Stimulated activated CD4-positive, alpha-beta T cell treated with anti-CD3 and anti-CD28 coated beads, Interleukin-4, amount 100 ng/mL, for 4 hours (primary cell): ENCODE results near the gene MKRN2OS.

Source experiments
- DNase-seq, 2 experiments: peaks; one replicate each; pipeline ENCODE4 v3.0.0-alpha.2; 2020

MKRN2OS gene

GRCh38 chr3:12512534-12513118, 32.7 kb downstream of the MKRN2OS start:
- no peak for DNase-seq

- no peak for DNase-seq
Measured at GRCh38 chr3:12509466-12509865, 35.8 kb downstream of the MKRN2OS start.

DNA sequence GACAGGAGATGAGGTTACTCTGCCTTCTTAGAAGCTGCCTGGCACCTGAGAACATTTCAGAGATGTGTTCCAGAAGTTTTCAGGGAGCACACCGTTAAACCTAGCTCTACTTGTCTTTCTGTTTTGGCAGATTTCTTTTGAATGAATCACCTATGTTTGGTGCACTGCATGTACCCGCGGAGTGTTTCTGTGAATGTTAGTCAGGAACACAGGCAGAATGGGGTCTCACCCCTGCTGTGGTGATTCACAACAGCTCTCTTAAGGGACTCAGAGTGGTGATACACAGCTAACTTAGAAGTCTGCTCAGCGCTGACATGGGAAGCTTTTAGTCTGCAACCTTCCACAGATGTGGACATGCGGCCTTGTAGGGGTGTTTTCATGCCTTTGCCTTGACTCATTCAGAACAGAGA, 37.0 kb downstream of the MKRN2OS start:
- no peak for DNase-seq

- DNase-seq, result no peak
Measured at GRCh38 chr3:12507591-12508281, 37.6 kb downstream of the MKRN2OS start.

GRCh38 chr3:12506201-12506709, 39.0 kb downstream of the MKRN2OS start:
- DNase-seq, result no peak

GRCh38 chr3:12503126-12503957, 42.0 kb downstream of the MKRN2OS start:
- DNase-seq, result no peak

GRCh38 chr3:12501360-12502020, 43.8 kb downstream of the MKRN2OS start:
- DNase-seq, result no peak

DNA sequence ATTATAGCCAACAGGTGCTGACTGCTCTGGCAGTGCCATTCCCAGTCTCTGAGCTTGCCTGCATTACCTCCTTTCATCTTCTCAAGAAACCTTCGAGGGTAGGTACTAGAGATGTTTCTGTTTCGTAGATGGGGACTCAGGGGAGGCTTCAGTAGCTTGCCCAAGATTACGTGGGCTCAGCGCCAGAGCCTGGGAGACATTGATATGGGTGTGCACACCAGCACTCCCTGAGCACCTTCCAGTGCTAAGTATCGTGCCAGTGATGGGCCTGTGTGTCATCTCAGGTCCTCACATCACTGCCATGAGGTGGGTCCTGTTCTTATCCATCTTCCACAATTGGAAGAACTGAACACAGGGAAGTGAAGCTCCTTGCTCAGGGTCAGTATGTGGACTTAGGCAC, 45.8 kb downstream of the MKRN2OS start:
- DNase-seq, result no peak

DNA sequence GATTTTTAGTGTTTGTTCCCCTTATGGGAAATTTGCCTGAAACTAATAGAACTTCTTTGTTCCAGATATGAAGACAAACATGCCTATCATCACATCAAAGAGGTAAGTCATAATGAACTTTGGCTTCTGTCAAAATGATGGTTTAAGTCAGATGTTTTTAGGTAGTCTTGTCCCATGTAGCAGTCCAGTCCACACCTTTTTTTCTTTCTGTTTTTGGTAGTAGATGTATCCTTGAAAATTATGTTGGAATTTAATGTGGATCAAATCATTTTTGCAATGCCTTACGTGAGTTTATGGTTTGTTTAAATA, 48.9 kb downstream of the MKRN2OS start:
- DNase-seq, result no peak

DNA sequence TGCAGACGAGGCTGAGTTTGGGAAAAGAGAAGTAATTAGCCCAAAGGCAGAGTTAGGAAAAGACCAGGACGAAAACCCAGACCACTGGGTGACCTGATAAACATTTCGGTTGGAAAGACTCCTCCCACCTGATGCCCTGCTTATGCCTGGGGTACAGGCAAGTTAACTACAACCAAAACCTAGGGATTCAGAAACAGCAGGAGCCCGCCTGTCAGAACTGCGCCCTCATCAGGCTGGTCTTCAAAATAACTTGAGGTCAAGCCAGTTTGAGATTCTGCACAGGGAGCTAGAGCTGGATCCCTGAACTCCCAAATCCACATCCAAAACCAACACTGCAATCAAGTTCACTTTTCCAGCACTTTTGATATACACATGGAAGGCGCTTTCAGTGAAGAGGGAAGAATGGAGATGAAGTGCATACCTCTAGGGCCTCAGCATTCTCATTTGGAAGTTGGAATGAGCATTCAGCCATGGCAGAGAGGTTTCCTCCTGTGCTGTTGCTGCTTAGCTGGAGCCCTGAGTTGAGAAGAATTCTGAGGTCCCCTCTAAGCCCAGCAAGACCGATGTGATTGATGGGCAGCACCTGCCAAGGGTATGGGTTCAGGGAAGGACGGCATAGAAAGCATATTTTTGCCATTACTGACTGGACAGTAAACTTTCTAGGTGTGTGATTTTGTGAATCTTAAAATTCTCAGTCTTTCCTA, 49.4 kb downstream of the MKRN2OS start:
- no peak for DNase-seq

DNA sequence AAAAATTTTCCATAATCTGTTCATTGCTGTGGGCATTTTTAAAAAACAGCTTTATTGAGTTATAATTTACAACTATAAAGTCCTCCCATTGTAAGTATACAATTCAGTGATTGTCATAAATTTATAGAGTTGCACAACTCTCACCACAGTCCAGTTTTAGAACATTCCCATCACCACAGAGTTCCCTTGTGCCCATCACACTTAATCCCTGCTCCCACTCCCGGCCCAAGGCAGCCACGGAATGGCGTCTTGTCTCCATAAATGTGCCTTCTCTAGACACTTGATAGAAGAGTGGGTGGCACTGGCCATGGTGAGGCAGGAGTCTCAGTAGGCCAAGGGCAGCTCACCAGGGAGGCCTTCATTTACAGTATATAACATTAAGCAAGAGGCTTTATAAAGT, 54.8 kb downstream of the MKRN2OS start:
- no peak for DNase-seq

- DNase-seq, result no peak
Measured at GRCh38 chr3:12489832-12490231, 55.5 kb downstream of the MKRN2OS start.
